Loucy (cell line): ENCODE results near the gene TSPAN13.

Experiments
- EZH2phosphoT487 ChIP-seq: fragments of 200-600 bp; IDR thresholded peaks from 2 replicates; pipeline ENCODE4 v1.6.1; 2018; ENCODE audit warnings: antibody characterized with exemption, mild to moderate bottlenecking, moderate library complexity, borderline replicate concordance
- TF ChIP-seq, protein P1 (sequence below): fragments of 200-600 bp; sonication (generic); conservative IDR thresholded peaks from 2 replicates; pipeline ENCODE4 v1.5.1; 2014; ENCODE audit warnings: mild to moderate bottlenecking, antibody characterized with exemption, low read length

DNA sequence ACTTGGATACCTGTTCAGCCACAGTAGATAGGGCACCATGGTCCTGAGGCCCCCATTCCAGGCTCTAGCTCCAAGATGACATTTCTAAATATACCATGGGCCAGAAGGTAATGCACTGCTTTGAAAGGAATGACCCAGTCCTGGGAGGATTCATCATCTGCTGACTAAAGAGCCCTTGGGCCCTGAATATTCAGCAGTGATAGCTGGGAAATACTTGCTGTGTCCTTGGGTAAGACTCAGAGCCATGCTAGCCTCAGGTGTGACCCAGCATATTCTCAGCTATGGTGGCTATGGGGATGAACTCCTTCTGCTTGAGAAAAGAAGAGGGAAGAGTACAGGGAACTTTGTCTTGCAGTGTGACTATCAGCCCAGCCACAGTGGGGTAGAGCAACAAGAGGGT, 72.5 kb downstream of the TSPAN13 start:
- TF ChIP-seq, protein P1, sequence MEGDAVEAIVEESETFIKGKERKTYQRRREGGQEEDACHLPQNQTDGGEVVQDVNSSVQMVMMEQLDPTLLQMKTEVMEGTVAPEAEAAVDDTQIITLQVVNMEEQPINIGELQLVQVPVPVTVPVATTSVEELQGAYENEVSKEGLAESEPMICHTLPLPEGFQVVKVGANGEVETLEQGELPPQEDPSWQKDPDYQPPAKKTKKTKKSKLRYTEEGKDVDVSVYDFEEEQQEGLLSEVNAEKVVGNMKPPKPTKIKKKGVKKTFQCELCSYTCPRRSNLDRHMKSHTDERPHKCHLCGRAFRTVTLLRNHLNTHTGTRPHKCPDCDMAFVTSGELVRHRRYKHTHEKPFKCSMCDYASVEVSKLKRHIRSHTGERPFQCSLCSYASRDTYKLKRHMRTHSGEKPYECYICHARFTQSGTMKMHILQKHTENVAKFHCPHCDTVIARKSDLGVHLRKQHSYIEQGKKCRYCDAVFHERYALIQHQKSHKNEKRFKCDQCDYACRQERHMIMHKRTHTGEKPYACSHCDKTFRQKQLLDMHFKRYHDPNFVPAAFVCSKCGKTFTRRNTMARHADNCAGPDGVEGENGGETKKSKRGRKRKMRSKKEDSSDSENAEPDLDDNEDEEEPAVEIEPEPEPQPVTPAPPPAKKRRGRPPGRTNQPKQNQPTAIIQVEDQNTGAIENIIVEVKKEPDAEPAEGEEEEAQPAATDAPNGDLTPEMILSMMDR = no peak
- TF ChIP-seq EZH2phosphoT487 = no peak
